Stimulated activated CD8-positive, alpha-beta memory T cell treated with anti-CD3 and anti-CD28 coated beads, Interleukin-12 subunit alpha, Interleukin-12 subunit beta, amount 100 ng/mL, for 24 hours (primary cell): Measurements from ENCODE around the gene PIK3CD.
"Not testable (repeated sequence)": the region's sequence is repeated elsewhere in the genome, so short reads cannot be mapped to it uniquely, and the experiment has no call there.

ENCODE experiments used
- DNase-seq: peaks from one replicate; pipeline ENCODE4 v3.0.0-alpha.2; 2020; ENCODE audit errors: extremely low read depth

The PIK3CD gene

GRCh38 chr1:9736241-9736640, 84.7 kb downstream of the PIK3CD start:
- DNase-seq, result no peak

DNA sequence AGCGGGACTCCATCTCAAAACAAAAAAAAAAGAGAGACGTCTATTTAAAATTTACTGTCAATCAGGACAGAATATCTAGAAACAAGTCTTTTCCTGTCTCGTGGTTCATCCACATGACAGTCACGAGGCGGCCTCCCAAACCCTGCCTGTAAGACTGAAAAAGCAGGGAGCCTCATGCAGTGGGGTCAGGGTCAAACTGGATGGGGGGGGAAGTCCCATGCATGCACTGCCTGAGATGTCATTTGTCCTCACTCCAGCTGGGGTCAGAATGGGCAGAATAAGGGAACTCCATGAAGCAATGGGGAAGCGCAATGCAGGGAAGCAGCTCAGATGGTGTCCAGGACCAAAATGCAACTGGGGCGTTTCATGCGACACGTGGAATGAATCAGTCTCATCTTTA, 85.5 kb downstream of the PIK3CD start:
- no peak for DNase-seq

DNA sequence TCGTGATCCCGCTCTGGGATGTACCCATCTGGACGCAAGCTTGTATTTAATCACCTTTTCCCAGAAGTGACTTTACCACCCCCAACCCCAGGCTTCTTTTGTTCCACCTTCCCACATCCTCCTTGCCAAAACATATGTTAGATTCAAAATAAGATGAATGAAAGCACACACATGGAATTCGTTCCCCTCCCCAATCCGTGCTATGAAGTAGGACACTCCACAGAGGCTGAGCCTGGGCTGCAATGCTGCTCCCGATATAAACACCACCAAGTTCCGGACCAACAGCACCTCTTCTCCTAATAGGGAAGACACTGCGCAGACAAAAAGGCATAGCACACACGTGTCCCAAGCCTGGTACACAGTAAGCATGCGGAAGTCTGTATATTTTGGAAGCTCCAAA, 86.1 kb downstream of the PIK3CD start:
- no peak for DNase-seq

GRCh38 chr1:9744106-9744799, 92.7 kb downstream of the PIK3CD start:
- no peak for DNase-seq

DNA sequence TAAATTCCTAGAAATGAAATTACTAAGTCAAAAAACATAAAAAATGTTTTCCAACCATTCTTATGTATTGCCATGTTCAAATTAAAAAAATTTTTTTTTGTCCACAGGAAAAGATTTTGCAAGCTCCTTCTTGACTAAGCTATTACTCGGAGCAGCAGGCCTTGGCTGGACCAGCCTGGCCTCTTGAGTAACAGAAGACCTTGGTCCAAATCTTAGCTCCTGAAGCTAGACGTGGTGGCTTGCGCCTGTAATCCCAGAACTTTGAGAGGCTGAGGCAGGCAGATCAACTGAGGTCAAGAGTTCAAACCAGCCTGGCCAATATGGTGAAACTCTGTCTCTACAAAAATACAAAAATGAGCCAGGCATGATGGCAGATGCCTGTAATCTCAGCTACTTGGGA, 94.7 kb downstream of the PIK3CD start:
- DNase-seq, result no peak

DNA sequence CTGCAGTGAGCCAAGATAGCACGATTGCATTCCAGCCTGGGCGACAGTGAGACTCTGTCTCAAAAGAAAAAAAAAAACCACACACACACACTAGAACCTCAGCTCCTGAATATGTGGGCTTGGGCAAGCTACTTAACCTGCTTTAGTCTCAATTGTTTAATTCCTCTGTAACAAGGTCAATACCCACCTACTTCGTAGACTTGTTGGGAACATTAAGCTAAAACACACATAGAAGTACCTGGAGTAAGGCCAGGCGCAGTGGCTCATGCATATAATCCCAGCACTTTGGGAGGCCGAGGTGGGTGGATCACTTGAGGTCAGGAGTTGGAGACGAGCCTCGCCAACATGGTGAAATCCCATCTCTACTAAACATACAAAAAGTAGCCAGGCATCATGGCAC, 95.1 kb downstream of the PIK3CD start:
- DNase-seq, result no peak

DNA sequence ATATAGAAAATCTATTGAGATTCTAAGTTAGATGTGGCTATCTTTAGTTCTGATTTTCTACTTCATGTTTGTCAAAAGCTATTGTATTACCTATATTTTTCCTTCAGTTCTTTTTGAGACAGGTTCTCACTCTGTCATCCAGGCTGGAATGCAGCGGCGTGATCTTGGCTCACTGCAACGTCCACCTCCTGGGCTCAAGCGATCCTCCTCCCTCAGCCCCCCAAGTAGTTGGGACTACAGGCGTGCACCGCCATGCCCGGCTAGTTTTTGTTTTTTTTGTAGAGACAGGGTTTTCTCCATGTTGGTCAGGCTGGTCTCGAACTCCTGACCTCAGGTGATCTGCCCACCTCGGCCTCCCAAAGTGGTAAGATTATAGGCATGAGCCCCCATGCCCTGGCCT, 96.9 kb downstream of the PIK3CD start:
- not testable (repeated sequence) for DNase-seq

- DNase-seq, result no peak
These were observed 97.8 kb downstream of the PIK3CD start for GRCh38 chr1:9749361-9749760.

DNA sequence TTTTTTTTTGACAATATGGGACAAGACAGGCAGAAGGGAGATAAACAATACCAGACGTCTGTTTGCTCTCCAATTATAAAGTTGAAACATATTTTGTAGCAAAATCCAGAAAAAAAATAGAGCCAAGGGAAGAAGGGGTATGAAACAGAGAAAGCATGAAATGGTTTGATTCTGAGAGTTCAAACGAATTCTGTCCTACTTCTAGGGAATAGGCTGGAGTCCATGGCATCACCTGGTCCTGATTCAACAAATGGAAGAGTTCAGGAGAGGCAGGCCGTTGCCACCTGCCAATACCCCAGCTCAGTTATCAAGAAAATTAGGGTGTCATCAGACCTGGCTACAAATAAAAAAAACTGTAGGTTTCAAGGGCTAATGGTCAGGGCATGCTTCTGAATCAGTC, 100.4 kb downstream of the PIK3CD start:
- DNase-seq, result no peak

- DNase-seq, result no peak
These were observed 101.6 kb downstream of the PIK3CD start for GRCh38 chr1:9753121-9753531.

- no peak for DNase-seq
These were observed 104.0 kb downstream of the PIK3CD start for GRCh38 chr1:9755441-9755995.

DNA sequence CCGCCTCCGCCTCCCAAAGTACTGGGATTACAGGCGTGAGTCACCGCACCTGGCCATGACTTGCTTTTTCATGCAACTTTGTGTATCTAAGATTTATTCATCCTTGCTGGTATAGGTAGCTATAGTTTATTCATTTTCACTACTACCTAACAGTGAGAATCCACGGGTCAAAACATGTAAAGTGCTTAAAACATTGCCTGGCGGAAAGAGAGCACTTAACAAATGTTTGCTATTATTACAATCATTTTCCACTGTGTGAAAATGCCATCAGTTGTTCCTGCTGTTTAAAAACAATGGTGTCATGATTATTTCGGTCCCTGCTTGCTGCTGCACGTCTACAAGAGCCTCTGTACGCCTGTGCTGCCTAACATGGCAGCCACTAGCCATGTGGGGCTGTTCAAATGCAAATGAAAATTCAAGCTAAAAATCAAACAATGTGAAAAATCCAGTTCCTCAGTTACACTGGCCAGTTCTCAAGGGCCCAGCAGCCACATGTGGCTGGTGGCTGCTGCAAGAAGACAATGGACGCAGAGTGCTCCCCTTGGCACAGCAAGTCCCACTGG, 107.1 kb downstream of the PIK3CD start:
- no peak for DNase-seq

DNA sequence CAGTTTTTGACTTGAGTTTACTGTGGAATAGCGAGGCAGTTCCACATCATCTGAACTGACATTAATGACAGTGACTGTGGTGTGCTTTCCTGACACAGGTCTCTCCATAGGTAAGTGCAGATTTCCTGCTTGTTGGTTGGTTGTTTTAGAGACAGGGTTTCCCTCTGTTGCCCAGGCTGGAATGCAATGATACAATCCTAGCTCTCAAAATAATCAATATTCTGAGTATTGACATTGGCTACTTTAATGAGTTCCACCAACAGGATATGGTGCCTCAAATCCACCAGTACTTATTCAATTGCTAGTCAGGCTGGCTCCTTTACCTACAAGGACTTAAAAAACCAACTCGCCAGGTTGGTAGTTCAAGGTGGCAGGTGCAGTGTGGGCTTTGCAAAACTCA, 108.4 kb downstream of the PIK3CD start:
- no peak for DNase-seq

- no peak for DNase-seq
These were observed 109.3 kb downstream of the PIK3CD start for GRCh38 chr1:9760824-9761223.

GRCh38 chr1:9761855-9762254, 110.3 kb downstream of the PIK3CD start:
- no peak for DNase-seq

DNA sequence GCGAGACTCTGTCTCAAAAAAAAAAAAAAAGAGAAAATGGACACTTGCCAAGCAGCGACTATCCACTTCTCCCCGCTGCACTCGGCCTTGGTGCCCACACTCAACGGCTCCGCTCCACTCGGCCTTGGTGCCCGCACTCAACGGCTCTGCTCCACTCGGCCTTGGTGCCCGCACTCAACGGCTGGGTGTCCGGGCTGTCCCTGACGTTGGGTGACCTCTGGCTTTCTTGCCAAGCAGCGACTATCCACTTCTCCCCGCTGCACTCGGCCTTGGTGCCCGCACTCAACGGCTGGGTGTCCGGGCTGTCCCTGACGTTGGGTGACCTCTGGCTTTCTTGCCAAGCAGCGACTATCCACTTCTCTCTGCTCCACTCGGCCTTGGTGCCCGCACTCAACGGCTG, 110.9 kb downstream of the PIK3CD start:
- not testable (repeated sequence) for DNase-seq

- no peak for DNase-seq
These were observed 112.4 kb downstream of the PIK3CD start for GRCh38 chr1:9763914-9764313.

DNA sequence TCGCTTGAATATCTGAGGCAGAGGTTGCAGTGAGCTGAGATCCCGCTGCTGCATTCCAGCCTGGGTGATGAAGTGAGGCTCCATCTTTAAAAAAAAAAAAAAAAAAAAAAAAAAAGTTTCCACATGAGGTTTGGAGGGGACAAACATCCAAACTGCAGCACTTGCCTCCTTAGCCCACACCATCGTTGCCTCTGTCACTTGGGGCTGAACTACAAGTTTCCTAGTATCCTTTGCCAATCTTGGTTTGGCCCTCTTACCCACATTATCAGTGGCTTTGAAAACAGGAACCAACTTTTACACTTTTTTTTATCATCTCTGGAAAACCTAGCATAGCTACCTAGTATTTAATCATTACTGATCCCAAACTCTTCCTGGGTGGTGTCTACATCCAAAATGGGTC, 113.0 kb downstream of the PIK3CD start:
- no peak for DNase-seq

- DNase-seq, result no peak
These were observed 115.4 kb downstream of the PIK3CD start for GRCh38 chr1:9766759-9767442.

DNA sequence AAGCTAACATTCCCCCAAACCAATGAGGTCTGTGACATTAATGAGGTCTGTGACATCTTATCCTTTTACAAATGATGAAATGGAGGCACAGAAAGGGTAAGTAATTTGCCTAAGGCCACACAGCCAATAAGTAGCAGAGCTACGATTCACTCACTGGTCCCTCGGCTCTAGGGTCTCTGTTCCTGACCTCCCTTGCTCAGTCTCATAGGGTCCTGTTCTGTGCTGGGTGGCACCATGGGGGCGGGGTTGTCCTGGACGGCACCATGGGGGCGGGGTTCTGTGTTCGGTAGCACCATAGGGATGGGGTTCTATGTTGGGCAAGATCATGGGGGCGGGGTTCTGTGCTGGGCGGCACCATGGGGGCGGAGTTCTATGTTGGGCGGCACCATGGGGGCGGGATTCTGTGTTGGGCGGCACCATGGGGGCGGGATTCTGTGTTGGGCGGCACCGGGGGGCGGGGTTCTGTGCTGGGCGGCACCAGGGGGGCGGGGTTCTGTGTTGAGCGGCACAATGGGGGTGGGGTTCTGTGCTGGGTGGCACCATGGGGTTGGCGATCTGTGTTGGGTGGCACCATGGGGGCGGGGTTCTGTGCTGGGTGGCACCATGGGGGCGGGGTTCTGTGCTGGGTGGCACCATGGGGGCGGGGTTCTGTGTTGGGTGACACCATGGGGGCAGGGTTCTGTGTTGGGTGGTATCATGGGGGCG, 116.6 kb downstream of the PIK3CD start:
- no peak for DNase-seq

- no peak for DNase-seq
These were observed 117.5 kb downstream of the PIK3CD start for GRCh38 chr1:9768983-9769382.

DNA sequence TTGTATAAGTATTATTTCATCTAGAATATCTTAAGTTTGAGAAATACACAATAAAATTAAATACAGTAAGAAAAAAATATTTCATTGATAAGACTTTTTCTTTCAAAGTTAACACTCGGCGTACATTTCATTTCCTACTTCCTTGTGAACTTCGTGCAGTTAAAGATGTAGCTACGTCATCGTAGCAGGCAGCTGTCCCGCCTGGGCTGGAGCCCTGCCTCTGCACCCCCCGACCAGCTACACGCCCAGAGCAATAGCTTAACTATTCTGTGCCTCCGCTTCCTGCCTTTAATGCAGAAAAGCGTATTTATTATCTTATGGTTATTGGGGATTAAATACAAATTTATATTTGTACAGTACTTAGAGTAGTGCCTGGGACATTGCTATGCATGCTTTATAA, 118.8 kb downstream of the PIK3CD start:
- DNase-seq, result no peak
